ENCODE measurements around the gene HNRNPA2B1. TPM values are rescaled to one million over a fixed set of nuclear protein-coding genes. Genes with fewer than 3 reads are reported as not detected.
"Not testable (repeated sequence)": the region's sequence is repeated elsewhere in the genome, so short reads cannot be mapped to it uniquely, and the experiment has no call there.

Gene HNRNPA2B1
- total RNA-seq, 4 donors from 2014 or later = 123 to 362 (median 208) TPM

GRCh38 chr7:26175903-26176302 is 24.6 kb downstream of the HNRNPA2B1 start:
- in situ Hi-C loops (cut with MboI; ENCODE audit: low pct_ligation_motif_present in 1 of 4, low pct_unique_long_range_greater_than_20kb in 1 of 4, low sequenced_read_pairs in 3 of 4) = loop anchor here in 2 of 4 donors (25.0 kb wide), 1 partner anchor 986 kb away; the partner anchor contains the start of genes HOXA10 (in 2 of the 2), HOXA3 (in 2 of the 2), HOXA7 (in 2 of the 2) and HOXA9 (in 2 of the 2)
- H3K36me3 ChIP-seq; H3K4me3 ChIP-seq; H3K4me1 ChIP-seq; H3K9me3 ChIP-seq; H3K27me3 ChIP-seq; DNase-seq; intact Hi-C loops (cut with DNase I; ENCODE audit: low total_unique reads); H3K27ac ChIP-seq: not testable (repeated sequence)
- WGBS, 2 donors (ENCODE audit: low coverage in 1 of 2) = 100% methylated on average over 1 of the region's 4 CpGs; no CpG with 5 or more reads in 1 of the 2 donors

GRCh38 chr7:26172048-26172447 is 28.5 kb downstream of the HNRNPA2B1 start:
- TF ChIP-seq, protein P1, sequence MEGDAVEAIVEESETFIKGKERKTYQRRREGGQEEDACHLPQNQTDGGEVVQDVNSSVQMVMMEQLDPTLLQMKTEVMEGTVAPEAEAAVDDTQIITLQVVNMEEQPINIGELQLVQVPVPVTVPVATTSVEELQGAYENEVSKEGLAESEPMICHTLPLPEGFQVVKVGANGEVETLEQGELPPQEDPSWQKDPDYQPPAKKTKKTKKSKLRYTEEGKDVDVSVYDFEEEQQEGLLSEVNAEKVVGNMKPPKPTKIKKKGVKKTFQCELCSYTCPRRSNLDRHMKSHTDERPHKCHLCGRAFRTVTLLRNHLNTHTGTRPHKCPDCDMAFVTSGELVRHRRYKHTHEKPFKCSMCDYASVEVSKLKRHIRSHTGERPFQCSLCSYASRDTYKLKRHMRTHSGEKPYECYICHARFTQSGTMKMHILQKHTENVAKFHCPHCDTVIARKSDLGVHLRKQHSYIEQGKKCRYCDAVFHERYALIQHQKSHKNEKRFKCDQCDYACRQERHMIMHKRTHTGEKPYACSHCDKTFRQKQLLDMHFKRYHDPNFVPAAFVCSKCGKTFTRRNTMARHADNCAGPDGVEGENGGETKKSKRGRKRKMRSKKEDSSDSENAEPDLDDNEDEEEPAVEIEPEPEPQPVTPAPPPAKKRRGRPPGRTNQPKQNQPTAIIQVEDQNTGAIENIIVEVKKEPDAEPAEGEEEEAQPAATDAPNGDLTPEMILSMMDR (IDR thresholded peaks at IDR 0.05) = no peak
- TF ChIP-seq POLR2AphosphoS5 (IDR thresholded peaks at IDR 0.05) = no peak
- no peak for TF ChIP-seq EP300 (IDR thresholded peaks at IDR 0.05; ENCODE audit: low read depth)
- TF ChIP-seq POLR2A (IDR thresholded peaks at IDR 0.05) = no peak
- Histone ChIP-seq H3K9me3 (no peaks in the 10 kb centered on the region), H3K4me1 (peaks cover 0 to 9% (median 7%) of the 10 kb centered on the region in 4 donors), H3K4me3 (no peak overlapping the region), H3K27ac (no peak overlapping the region), H3K27me3 (no peaks in the 10 kb centered on the region), H3K36me3 (no peaks in the 10 kb centered on the region)
- intact Hi-C loops (cut with DNase I; ENCODE audit: low total_unique reads) (no loop called here), in situ Hi-C loops (cut with MboI; ENCODE audit: low pct_ligation_motif_present in 1 of 4, low pct_unique_long_range_greater_than_20kb in 1 of 4, low sequenced_read_pairs in 3 of 4) (no loop called here)
- 97 to 100% methylated on average over 1 of the region's 1 CpG for WGBS, 2 donors (ENCODE audit: low coverage in 1 of 2)
- no peak for DNase-seq

DNA sequence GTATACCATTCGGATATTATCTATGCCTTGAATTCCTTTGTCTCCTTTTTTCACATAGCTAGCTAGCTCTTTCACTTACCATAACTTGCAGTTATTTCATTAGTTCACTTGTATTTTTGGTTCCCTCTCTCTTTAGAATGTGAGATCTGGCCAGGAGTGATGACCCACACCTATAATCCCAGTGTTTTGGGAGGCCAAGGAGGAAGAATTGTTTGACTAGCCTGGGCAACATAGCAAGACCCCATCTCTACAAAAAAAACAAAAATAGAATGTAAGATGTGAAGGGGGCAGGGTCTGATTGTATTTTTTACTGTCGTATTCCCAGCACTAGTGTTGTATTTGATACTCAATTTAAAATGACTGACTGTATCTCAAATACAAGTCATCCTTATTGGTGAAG is 28.9 kb downstream of the HNRNPA2B1 start:
- no peaks in the 10 kb centered on the region for H3K9me3 ChIP-seq
- no peak overlapping the region for H3K27ac ChIP-seq
- no peak for DNase-seq
- intact Hi-C loops (cut with DNase I; ENCODE audit: low total_unique reads) (no loop called here), in situ Hi-C loops (cut with MboI; ENCODE audit: low pct_ligation_motif_present in 1 of 4, low pct_unique_long_range_greater_than_20kb in 1 of 4, low sequenced_read_pairs in 3 of 4) (no loop called here)
- WGBS, 2 donors (ENCODE audit: low coverage in 1 of 2) = 95 to 100% methylated on average over 2 of the region's 2 CpGs
- H3K36me3 ChIP-seq = no peaks in the 10 kb centered on the region
- TF ChIP-seq EP300 (IDR thresholded peaks at IDR 0.05; ENCODE audit: low read depth) (no peak), POLR2AphosphoS5 (IDR thresholded peaks at IDR 0.05) (no peak), POLR2A (IDR thresholded peaks at IDR 0.05) (no peak)
- TF ChIP-seq, protein P1 (IDR thresholded peaks at IDR 0.05) = no peak
- H3K4me1 ChIP-seq = peaks cover 0 to 14% (median 10%) of the 10 kb centered on the region in 4 donors
- no peaks in the 10 kb centered on the region for H3K27me3 ChIP-seq
- no peak overlapping the region for H3K4me3 ChIP-seq

DNA sequence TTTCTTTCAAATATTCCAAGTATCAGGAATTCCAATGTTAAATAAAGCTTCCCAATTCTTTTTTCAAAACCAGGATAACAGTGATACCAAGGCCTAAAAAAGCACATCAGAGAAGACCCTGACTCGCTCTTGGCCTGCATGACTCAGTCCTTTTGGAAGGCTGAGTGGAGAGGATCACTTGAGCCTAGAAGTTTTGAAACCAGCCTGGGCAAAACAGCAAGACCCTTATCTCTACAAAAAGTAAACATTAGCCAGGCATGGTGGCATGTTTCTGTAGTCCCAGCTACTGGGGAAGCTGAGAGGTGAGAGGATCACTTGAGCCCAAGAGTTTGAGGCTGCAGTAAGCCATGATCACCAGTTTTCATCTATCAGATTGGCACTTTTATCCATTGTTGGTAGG is 29.9 kb downstream of the HNRNPA2B1 start:
- in situ Hi-C loops (cut with MboI; ENCODE audit: low pct_ligation_motif_present in 1 of 4, low pct_unique_long_range_greater_than_20kb in 1 of 4, low sequenced_read_pairs in 3 of 4) (no loop called here), intact Hi-C loops (cut with DNase I; ENCODE audit: low total_unique reads) (no loop called here)
- Histone ChIP-seq H3K9me3 (no peaks in the 10 kb centered on the region), H3K4me3 (no peak overlapping the region), H3K27ac (no peak overlapping the region), H3K4me1 (peaks cover 0 to 15% (median 10%) of the 10 kb centered on the region in 4 donors), H3K27me3 (no peaks in the 10 kb centered on the region), H3K36me3 (no peaks in the 10 kb centered on the region)
- TF ChIP-seq POLR2AphosphoS5 (IDR thresholded peaks at IDR 0.05) (no peak), EP300 (IDR thresholded peaks at IDR 0.05; ENCODE audit: low read depth) (no peak), POLR2A (IDR thresholded peaks at IDR 0.05) (no peak)
- TF ChIP-seq, protein P1 (IDR thresholded peaks at IDR 0.05) = no peak
- 89 to 94% methylated on average over 1 of the region's 1 CpG for WGBS, 2 donors (ENCODE audit: low coverage in 1 of 2)
- no peak for DNase-seq

DNA sequence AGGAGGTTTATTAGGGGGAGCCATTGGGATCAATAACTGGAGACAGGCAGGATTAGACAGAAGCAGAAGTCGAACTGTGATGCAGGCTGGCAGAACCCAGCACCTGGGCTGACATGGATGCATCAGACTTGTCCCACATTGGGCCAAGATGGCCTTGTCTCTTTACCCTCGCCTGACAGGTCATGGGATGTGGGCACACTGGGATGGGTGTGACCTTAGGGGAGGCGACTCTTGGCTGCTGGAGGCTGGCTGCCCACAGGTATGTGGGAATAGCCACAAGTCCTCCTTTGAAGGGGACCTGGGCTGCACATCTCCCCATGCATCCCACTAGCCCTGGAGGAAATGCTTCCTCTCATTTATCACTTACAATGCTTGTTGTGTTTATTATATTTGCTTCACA is 31.3 kb downstream of the HNRNPA2B1 start:
- Histone ChIP-seq H3K9me3 (no peaks in the 10 kb centered on the region), H3K36me3 (no peaks in the 10 kb centered on the region), H3K4me1 (peaks cover 0 to 15% (median 10%) of the 10 kb centered on the region in 4 donors), H3K27ac (no peak overlapping the region), H3K27me3 (no peaks in the 10 kb centered on the region), H3K4me3 (no peak overlapping the region)
- in situ Hi-C loops (cut with MboI; ENCODE audit: low pct_ligation_motif_present in 1 of 4, low pct_unique_long_range_greater_than_20kb in 1 of 4, low sequenced_read_pairs in 3 of 4) (no loop called here), intact Hi-C loops (cut with DNase I; ENCODE audit: low total_unique reads) (no loop called here)
- 87% methylated on average over 3 of the region's 3 CpGs; no CpG with 5 or more reads in 1 of the 2 donors for WGBS, 2 donors (ENCODE audit: low coverage in 1 of 2)
- no peak for TF ChIP-seq EP300 (IDR thresholded peaks at IDR 0.05; ENCODE audit: low read depth)
- no peak for DNase-seq

All from transverse colon (tissue), 4 donors.